HUES64 (cell line): ENCODE data around the gene IL10RB.
A peak's percentile ranks its signal among the peaks of the same experiment; 100 is the strongest.
"Not testable (repeated sequence)": the region's sequence is repeated elsewhere in the genome, so short reads cannot be mapped to it uniquely, and the experiment has no call there.

ENCODE experiments used
- H3K27ac ChIP-seq: 2 replicates; pipeline ENCODE4 v1.7.0; 2013; ENCODE audit warnings: low read depth, low read length, inconsistent platforms
- H3K27me3 ChIP-seq: 2 replicates; pipeline ENCODE4 v1.6.1; 2013; ENCODE audit warnings: mild to moderate bottlenecking, low read length; ENCODE audit not compliant: insufficient read depth
- H3K36me3 ChIP-seq: 2 replicates; pipeline ENCODE4 v1.6.1; 2013; ENCODE audit warnings: mild to moderate bottlenecking, low read length; ENCODE audit not compliant: insufficient read depth
- H3K4me1 ChIP-seq: 2 replicates; pipeline ENCODE4 v1.6.1; 2013; ENCODE audit warnings: mild to moderate bottlenecking, low read length, moderate library complexity; ENCODE audit not compliant: insufficient read depth
- H3K4me3 ChIP-seq: 2 replicates; pipeline ENCODE4 v1.5.1; 2013; ENCODE audit warnings: mild to moderate bottlenecking, low read length, moderate library complexity
- H3K9ac ChIP-seq: 2 replicates; pipeline ENCODE4 v1.6.1; 2013; ENCODE audit warnings: mild to moderate bottlenecking, low read depth, low read length
- H3K9me3 ChIP-seq: 2 replicates; pipeline ENCODE4 v1.6.1; 2013; ENCODE audit warnings: low read depth, low read length; ENCODE audit not compliant: insufficient read depth
- WGBS: fragments of 150-250, 120-280 bp; methylation state at CpG from one replicate; pipeline ENCODE4 v1.1.7; 2013; ENCODE audit warnings: missing lambda C conversion rate; 5-methylcytosine and 5-hydroxymethylcytosine counted together

The IL10RB gene

GRCh38 chr21:33317786-33318486 lies 51.8 kb downstream of the IL10RB start:
- 92% methylated on average over 13 of the region's 14 CpGs for whole genome bisulfite sequencing
- H3K36me3 ChIP-seq, result no peaks in the 10 kb centered on the region
- no peak overlapping the region for H3K27ac ChIP-seq
- H3K9me3 ChIP-seq, result no peaks in the 10 kb centered on the region; the same call in 1 of the 2 replicates
- no peak overlapping the region for H3K9ac ChIP-seq
- H3K4me3 ChIP-seq, result no peak overlapping the region
- H3K4me1 ChIP-seq, result no peaks in the 10 kb centered on the region
- H3K27me3 ChIP-seq, result no peaks in the 10 kb centered on the region

GRCh38 chr21:33321005-33321404 lies 54.8 kb downstream of the IL10RB start:
- not testable (repeated sequence) for H3K4me3 ChIP-seq, H3K27me3 ChIP-seq, H3K9ac ChIP-seq, H3K27ac ChIP-seq, H3K4me1 ChIP-seq, H3K36me3 ChIP-seq, H3K9me3 ChIP-seq
- WGBS, result 86% methylated on average over 15 of the region's 17 CpGs

GRCh38 chr21:33323610-33324009 lies 57.4 kb downstream of the IL10RB start:
- not testable (repeated sequence) for H3K36me3 ChIP-seq, H3K9me3 ChIP-seq, H3K4me1 ChIP-seq, H3K27me3 ChIP-seq, H3K9ac ChIP-seq, H3K27ac ChIP-seq
- peak overlapping the region; percentile 86 for H3K4me3 ChIP-seq

DNA sequence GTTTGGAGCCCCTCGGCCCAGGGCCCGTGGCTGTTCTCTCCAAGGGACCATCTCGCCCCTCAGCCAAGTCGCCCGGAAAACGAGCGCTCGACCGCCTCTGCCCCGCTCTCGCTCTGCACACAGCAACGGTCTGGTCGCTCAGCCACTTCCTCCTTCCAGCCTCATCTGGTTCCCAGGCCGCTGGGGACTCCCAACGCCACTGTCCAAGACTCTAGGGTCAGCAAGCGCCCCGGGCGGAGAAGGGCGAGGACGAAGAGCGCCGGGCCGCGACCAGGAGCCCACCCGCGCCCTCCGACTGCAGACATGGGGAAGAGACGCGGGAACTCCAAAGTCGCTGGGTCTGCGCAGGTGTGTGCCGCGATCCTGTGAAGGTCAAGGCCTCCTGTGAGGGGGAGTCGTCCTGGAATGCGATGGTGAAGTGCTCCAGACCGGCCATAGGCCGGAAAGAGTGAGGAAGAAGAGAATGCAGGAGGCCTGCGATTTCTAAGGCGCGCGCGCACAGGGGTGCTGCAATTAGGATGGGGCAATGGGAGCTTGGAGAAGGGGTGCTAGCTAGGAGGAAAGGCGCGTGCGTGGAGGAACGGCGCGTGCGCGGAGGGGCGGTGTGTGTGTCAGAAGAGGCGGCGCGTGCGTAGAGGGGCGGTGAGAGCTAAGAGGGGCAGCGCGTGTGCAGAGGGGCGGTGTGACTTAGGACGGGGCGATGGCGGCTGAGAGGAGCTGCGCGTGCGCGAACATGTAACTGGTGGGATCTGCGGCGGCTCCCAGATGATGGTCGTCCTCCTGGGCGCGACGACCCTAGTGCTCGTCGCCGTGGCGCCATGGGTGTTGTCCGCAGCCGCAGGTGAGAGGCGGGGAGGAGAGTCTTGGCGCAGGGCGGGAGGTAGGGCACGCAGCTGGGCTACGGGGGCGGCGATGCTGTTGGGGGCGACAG lies 58.4 kb downstream of the IL10RB start, which contains the start of gene IFNAR1:
TSS of gene IFNAR1 (plus strand) at position 680 of the 931 bp plus-strand sequence. CDS start at position 766, 86 bp downstream.
- WGBS, result under 1% methylated on average over 86 of the region's 86 CpGs
- Histone ChIP-seq H3K9ac (peak within 1 kb of the TSS; percentile 81), H3K9me3 (no peaks in the 10 kb centered on the region), H3K36me3 (no peaks in the 10 kb centered on the region), H3K27ac (peak within 1 kb of the TSS; percentile 79), H3K4me1 (peaks cover 5% of the 10 kb centered on the region; the same call in 1 of the 2 replicates), H3K27me3 (no peaks in the 10 kb centered on the region), H3K4me3 (peak within 1 kb of the TSS; percentile 86)

- H3K27me3 ChIP-seq, result no peaks in the 10 kb centered on the region
- peaks cover 5% of the 10 kb centered on the region; the same call in 1 of the 2 replicates for H3K4me1 ChIP-seq
- no peaks in the 10 kb centered on the region for H3K9me3 ChIP-seq
- no peaks in the 10 kb centered on the region for H3K36me3 ChIP-seq
- H3K4me3 ChIP-seq, result peak overlapping the region; percentile 86
- H3K9ac ChIP-seq, result peak overlapping the region; percentile 81
- whole genome bisulfite sequencing, result 2% methylated on average over 28 of the region's 28 CpGs
- H3K27ac ChIP-seq, result peak overlapping the region; percentile 17; the same call in 1 of the 2 replicates
These were observed 59.3 kb downstream of the IL10RB start for GRCh38 chr21:33325222-33326067.

- Histone ChIP-seq H3K27me3 (no peaks in the 10 kb centered on the region), H3K36me3 (peaks cover 18% of the 10 kb centered on the region; the same call in 1 of the 2 replicates), H3K9me3 (peaks cover 9% of the 10 kb centered on the region; the same call in 1 of the 2 replicates), H3K27ac (no peak overlapping the region), H3K9ac (no peak overlapping the region), H3K4me3 (no peak overlapping the region), H3K4me1 (peaks cover 5% of the 10 kb centered on the region; the same call in 1 of the 2 replicates)
- 89% methylated on average over 3 of the region's 3 CpGs for WGBS
These were observed 61.2 kb downstream of the IL10RB start for GRCh38 chr21:33327326-33327725.

GRCh38 chr21:33327792-33328433 lies 61.7 kb downstream of the IL10RB start:
- peaks cover 5% of the 10 kb centered on the region; the same call in 1 of the 2 replicates for H3K4me1 ChIP-seq
- H3K9me3 ChIP-seq, result peaks cover 13% of the 10 kb centered on the region; the same call in 1 of the 2 replicates
- peaks cover 18% of the 10 kb centered on the region; the same call in 1 of the 2 replicates for H3K36me3 ChIP-seq
- H3K9ac ChIP-seq, result no peak overlapping the region
- no peaks in the 10 kb centered on the region for H3K27me3 ChIP-seq
- whole genome bisulfite sequencing, result 95% methylated on average over 7 of the region's 7 CpGs
- no peak overlapping the region for H3K4me3 ChIP-seq
- H3K27ac ChIP-seq, result no peak overlapping the region

DNA sequence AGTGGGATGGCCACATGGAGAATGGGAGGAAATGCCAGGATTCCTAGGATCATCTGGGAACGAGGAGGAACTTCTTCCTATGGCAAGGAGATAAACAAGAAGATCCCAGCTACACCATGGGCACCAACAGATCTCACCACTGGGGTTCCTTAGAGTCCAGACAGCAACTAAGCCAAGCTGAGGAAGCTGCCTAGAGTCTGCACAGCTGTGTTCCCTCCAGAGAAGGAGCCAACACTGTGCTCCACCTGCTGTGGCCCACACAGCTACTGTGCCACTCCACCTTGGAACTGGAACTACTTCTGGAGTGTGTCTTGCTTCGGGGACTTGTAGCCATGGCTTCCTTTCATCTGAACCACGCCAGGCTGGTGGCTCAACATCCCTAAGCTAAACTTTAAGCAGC lies 64.6 kb downstream of the IL10RB start:
- H3K36me3 ChIP-seq, result peaks cover 23% of the 10 kb centered on the region
- 92% methylated on average over 3 of the region's 3 CpGs for WGBS
- H3K4me3 ChIP-seq, result no peak overlapping the region
- no peak overlapping the region for H3K27ac ChIP-seq
- H3K9me3 ChIP-seq, result peaks cover 18% of the 10 kb centered on the region; the same call in 1 of the 2 replicates
- peaks cover 3% of the 10 kb centered on the region; the same call in 1 of the 2 replicates for H3K4me1 ChIP-seq
- no peaks in the 10 kb centered on the region for H3K27me3 ChIP-seq
- no peak overlapping the region for H3K9ac ChIP-seq

- Histone ChIP-seq H3K36me3 (peaks cover 30% of the 10 kb centered on the region), H3K4me1 (no peaks in the 10 kb centered on the region), H3K27ac (no peak overlapping the region), H3K9ac (no peak overlapping the region), H3K4me3 (no peak overlapping the region), H3K27me3 (no peaks in the 10 kb centered on the region), H3K9me3 (peaks cover 18% of the 10 kb centered on the region; the same call in 1 of the 2 replicates)
- WGBS, result 88% methylated on average over 1 of the region's 1 CpG
These were observed 66.0 kb downstream of the IL10RB start for GRCh38 chr21:33332143-33332542.

DNA sequence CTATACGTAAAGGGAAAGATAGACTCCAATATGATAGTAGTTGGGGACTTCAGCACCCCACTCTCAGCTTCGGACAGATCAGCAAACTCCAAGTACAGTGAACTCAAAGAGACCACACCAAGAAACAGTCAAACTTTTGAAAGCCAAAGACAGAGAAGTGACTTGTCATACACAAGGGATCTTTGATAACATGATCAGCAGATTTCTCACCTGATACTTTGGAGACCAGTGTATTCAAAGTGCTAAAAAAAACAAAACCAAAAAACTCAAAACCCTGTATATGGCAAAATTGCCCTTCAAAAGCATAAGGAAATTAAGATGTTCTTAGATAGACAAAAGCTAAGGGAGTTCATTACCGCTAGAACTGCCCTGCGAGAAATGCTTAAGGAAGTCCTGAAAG lies 68.0 kb downstream of the IL10RB start:
- H3K27ac ChIP-seq, result no peak overlapping the region
- H3K9me3 ChIP-seq, result peaks cover 18% of the 10 kb centered on the region; the same call in 1 of the 2 replicates
- no peak overlapping the region for H3K4me3 ChIP-seq
- H3K4me1 ChIP-seq, result no peaks in the 10 kb centered on the region
- H3K36me3 ChIP-seq, result peaks cover 38% of the 10 kb centered on the region
- no peaks in the 10 kb centered on the region for H3K27me3 ChIP-seq
- no peak overlapping the region for H3K9ac ChIP-seq
- WGBS, result 79% methylated on average over 3 of the region's 4 CpGs
